Measurements from ENCODE around the gene PRKD1.
A peak's percentile ranks its signal among the peaks of the same experiment; 100 is the strongest.

Gene PRKD1

GRCh38 chr14:29927376-29928116 is at the start of gene PRKD1:
TSS of gene PRKD1 (minus strand) at chr14:29927847.
- DNase-seq, result peak; percentile 46 to 68

GRCh38 chr14:29971101-29971500 is 43.5 kb upstream of the PRKD1 start:
- DNase-seq, result no peak

DNA sequence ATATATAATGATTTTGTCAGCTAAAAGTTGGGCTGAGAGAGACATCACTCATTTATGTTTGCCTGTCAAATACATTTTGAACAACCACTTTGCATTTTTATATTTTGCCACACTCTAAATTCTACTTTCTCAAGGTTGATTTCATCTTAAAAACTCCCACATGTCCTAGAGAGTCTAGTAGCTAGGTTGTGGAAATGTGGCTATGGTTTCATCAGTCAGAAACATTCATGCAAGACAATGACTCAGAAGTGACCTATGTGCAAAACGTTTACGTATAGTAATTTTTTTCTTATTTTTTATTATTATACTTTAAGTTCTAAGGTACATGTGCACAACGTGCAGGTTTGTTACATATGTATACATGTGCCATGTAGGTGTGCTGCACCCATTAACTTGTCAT is 27.4 kb upstream of the PRKD1 start:
- no peak for DNase-seq

DNA sequence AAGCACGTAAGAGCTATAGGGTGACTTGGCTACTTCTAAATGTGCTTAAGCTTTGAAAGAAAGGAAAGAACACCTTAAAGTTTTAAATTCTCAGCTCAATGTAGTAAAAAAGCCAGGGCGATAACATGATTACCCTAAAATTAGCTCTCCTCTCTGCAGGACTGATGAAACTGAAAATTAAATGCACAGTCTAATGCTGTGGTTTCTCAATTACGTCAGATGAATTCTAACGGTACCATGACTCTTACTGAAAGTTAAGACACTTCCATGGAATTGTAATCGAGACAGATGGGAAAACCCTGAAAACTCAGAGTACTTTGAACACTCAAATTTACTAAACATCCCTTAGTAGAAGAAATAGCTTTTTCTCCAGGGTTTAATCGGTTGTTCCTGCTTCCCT is 25.9 kb upstream of the PRKD1 start:
- no peak for DNase-seq

DNA sequence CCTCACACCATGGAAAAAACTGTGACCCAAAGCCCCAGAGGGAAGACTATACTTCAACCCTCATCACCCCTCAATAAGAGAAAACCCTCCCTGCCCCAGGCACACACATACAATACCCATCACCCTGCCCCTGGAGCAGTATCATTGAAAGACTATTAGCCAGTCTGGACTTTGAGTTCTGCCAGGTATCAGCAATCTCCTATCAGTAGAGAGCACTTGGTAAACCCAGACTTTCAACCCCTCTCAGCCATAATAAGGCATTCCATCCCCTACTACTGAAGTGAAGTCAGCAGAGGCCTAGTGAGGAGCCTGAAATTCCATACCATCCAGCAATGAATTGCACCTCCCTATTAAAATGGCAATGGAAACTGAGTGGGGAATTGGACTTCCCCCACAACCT is 16.4 kb upstream of the PRKD1 start:
- DNase-seq, result no peak

DNA sequence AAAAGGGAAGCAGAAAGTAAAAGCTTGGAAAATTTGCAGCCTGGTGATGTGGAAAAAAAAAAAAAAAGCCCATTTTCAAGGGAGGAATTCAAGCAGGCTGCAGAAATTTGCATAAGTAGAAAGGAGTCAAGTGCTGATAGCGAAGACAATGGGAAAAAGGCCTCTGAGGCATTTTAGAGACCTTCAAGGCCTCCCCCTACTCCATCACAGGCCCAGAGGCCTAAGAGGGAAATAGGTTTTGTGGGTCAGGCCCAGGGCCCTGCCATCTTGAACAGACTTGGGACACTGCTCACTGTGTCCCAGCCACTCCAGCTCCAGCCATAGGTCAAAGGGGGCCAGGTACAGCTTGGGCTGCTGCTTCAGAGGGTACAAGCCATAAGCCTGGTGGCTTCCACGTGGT is 13.8 kb upstream of the PRKD1 start:
- DNase-seq, result no peak

DNA sequence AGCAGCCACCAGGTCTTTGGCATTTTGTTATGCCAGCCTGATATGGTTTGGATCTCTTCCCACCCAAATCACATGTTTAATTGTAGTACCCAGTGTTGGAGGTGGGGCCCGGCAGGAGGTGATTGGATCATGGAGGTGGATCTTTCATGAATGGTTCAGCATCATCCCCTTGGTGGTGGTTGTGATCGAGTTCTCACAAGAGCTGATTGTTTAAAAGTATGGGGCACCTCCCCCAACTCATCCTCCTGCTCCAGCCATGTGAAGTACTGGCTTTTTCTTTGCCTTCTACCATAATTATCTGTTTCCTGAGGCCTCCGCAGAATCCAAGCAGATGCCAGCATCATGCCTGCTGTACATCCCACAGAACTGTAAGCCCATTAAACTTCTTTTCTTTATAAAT is 12.8 kb upstream of the PRKD1 start:
- DNase-seq, result no peak

- no peak for DNase-seq
Measured at GRCh38 chr14:29937116-29937515, 9.5 kb upstream of the PRKD1 start.

DNA sequence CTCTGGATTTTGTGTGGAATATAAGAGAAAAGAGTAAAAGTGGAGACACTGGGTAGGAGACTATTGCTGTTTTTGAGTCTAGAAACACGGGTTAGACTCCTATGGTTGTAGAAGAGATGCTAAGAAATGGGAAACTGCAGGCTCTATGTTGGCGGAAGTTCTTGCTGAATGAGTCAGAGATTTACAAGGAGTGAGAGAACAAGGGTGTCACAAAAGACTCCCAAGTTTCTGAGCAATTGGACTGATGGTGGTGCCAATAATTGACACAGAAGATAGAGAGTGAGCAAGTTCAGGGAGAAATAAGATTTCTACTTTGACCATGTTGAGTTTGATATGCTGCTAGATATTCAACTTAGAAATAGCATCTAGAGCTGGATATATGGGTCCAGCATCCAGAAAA is 2.6 kb upstream of the PRKD1 start:
- no peak for DNase-seq

DNA sequence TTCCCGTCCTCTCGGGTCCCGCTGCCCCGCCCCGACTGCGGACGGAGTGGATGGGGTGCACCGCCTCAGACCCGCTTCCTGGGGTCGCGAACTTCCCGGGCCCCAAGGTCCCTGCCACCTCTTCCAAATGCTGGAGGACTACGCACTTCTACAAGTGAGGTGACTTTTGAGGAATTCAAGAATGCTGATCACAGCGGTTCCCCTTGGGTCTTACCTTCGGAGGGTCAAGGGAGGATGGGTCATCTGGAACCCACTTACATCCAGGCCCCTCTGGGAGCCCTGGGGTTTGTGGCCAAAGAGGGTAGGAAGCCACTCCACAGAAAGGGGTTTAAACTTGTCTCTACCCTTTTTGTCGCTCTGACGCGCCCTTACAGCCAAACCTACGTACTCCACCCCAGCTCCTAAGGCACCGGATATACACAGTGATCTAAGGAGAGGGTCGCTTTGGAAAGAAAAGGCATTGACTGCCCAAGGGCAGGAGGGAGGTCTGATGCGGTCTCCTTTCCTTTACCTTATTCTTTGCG is 532 bp upstream of the PRKD1 start:
- DNase-seq, result no peak

- peak; percentile 34 to 48 for DNase-seq
Measured at GRCh38 chr14:29926701-29927375, 809 bp downstream of the PRKD1 start.

DNA sequence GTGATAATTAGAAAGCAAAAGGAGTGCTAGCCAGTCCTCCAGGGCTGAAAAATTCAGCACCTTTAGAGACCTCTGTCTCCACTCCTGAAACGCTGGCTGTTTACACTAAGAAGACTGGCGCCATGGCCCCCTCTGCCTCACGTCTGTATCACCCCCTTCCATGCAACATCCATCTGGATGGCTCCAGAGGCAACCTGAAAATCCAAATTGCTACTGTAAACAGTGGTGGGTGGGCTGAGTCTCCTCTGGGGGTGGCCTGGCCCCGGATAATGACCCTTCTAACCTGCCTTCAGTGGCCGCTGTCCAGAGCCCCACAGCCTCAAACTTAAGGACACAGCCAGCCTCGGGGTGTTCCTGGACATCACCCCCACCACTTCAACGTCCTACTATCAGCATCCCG is 1.4 kb downstream of the PRKD1 start:
- no peak for DNase-seq

- DNase-seq, result no peak
Measured at GRCh38 chr14:29925736-29926135, 1.9 kb downstream of the PRKD1 start.

GRCh38 chr14:29925101-29925722 is 2.4 kb downstream of the PRKD1 start:
- DNase-seq, result no peak

- DNase-seq, result no peak
Measured at GRCh38 chr14:29919845-29920244, 7.8 kb downstream of the PRKD1 start.

DNA sequence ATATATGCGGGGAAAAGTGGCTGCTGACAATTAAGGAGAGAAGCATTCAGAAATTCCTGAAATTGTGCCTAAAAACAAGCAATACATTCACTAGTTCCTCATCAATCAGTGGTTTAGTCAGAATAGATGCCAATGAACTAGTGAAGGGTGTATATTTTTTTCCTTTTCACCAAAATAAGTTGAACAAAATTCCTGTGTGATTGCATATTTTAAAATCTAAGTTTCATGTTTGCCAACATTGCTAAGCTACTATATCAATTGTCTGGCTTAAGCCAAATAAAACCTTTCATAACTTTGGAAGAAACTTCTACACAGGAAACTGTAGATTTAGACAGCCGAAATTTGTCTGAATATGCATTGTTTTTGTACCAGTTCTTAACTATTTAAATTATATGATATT is 8.7 kb downstream of the PRKD1 start:
- no peak for DNase-seq

GRCh38 chr14:29913566-29913965 is 14.1 kb downstream of the PRKD1 start:
- DNase-seq, result no peak

GRCh38 chr14:29911810-29912209 is 15.8 kb downstream of the PRKD1 start:
- DNase-seq, result no peak

GRCh38 chr14:29908652-29909577 is 18.7 kb downstream of the PRKD1 start:
- DNase-seq, result no peak

DNA sequence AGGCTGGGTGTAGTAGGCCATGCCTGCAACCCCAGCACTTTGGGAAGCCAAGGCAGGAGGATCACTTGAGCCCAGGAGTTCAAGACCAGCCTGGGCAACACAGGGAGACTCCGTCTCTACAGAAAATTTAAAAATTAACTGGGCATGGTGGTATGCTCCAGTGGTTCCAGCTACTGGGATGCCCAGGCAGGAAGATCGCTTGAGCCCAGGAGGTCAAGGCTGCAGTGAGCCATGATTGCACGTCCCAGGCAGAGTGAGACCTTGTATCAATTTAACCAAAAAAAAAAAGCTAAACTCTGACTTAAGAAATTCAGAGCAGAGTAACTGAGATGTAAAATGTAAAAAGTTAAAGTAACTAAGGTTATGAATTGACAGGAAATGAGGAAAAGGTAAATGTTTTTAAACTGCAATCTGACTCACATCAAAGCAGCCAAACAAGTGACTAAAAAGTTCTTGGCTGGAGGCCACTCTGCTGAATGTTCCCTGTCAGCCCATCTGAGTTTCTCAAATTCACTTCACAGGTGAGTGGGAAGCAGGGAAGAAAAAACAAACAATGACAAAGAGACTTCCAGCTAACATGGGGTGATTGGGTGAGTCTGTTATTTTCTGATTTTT is 21.3 kb downstream of the PRKD1 start:
- no peak for DNase-seq

- DNase-seq, result no peak
Measured at GRCh38 chr14:29905543-29905942, 22.1 kb downstream of the PRKD1 start.

DNA sequence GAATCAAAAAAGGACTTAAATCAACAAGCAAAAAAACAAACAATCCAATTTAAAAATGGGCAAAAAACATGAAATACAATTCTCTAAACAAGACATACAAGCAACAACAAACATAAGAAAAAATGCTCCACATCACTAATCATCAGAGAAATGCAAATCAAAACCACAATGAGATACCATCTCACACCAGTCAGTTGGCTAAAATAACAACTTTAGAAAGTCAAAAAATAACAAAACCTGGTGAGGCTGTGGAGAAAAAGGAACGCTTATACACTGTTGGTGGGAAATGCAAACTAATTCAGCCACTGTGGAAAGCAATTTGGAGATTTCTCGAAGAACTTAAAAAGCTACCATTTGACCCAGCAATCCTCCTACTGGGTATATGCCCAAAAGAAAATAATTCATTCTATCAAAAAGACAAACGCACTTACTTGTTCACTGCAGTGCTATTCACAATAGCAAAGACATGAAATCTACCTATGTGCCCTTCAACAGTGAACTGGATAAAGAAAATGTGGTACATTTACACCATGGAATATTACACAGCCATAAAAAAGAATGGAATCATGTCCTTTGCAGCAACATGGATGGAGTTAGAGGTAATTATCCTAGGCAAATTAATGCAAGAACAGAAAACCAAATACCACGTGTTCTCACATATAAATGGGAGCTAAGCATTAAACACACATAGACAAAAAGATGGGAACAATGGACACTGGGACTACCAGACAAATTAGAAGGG is 26.9 kb downstream of the PRKD1 start:
- no peak for DNase-seq

All from NCI-H1930 (cell line).